ENCODE data around the gene ZNF81.
"Not testable (repeated sequence)": the region's sequence is repeated elsewhere in the genome, so short reads cannot be mapped to it uniquely, and the experiment has no call there.

Gene ZNF81

GRCh38 chrX:47836164-47837072 lies at the start of gene ZNF81:
Gene ZNF81, plus strand, starts transcription at chrX:47836902. Its CDS starts 9,366 bp downstream, at chrX:47846268.
- Mint-ChIP-seq H3K4me3 (peak within 1 kb of the TSS; percentile 99), H3K9me3 (no peaks in the 10 kb centered on the region), H3K27ac (peak within 1 kb of the TSS; percentile 98), H3K4me1 (ENCODE audit: low read depth) (peaks cover 31% of the 10 kb centered on the region), H3K27me3 (no peaks in the 10 kb centered on the region), H3K36me3 (ENCODE audit: low read depth) (peaks cover 5% of the 10 kb centered on the region)

GRCh38 chrX:47796433-47796906 lies 40.2 kb upstream of the ZNF81 start:
- no peak overlapping the region for H3K4me3 Mint-ChIP-seq
- H3K36me3 Mint-ChIP-seq (ENCODE audit: low read depth) = no peaks in the 10 kb centered on the region
- H3K27me3 Mint-ChIP-seq = peaks cover 4% of the 10 kb centered on the region
- no peak overlapping the region for H3K27ac Mint-ChIP-seq
- H3K4me1 Mint-ChIP-seq (ENCODE audit: low read depth) = no peaks in the 10 kb centered on the region
- H3K9me3 Mint-ChIP-seq = no peaks in the 10 kb centered on the region

- Mint-ChIP-seq H3K4me3 (no peak overlapping the region), H3K27me3 (peaks cover 2% of the 10 kb centered on the region), H3K27ac (no peak overlapping the region), H3K36me3 (ENCODE audit: low read depth) (no peaks in the 10 kb centered on the region), H3K4me1 (ENCODE audit: low read depth) (no peaks in the 10 kb centered on the region), H3K9me3 (no peaks in the 10 kb centered on the region)
Observed at GRCh38 chrX:47797084-47797483, 39.6 kb upstream of the ZNF81 start.

GRCh38 chrX:47798861-47799260 lies 37.8 kb upstream of the ZNF81 start:
- no peak overlapping the region for H3K27ac Mint-ChIP-seq
- H3K4me1 Mint-ChIP-seq (ENCODE audit: low read depth) = no peaks in the 10 kb centered on the region
- no peaks in the 10 kb centered on the region for H3K9me3 Mint-ChIP-seq
- H3K27me3 Mint-ChIP-seq = peaks cover 3% of the 10 kb centered on the region
- H3K36me3 Mint-ChIP-seq (ENCODE audit: low read depth) = no peaks in the 10 kb centered on the region
- no peak overlapping the region for H3K4me3 Mint-ChIP-seq

- Mint-ChIP-seq H3K27me3 (peaks cover 3% of the 10 kb centered on the region), H3K4me1 (ENCODE audit: low read depth) (no peaks in the 10 kb centered on the region), H3K36me3 (ENCODE audit: low read depth) (no peaks in the 10 kb centered on the region), H3K4me3 (no peak overlapping the region), H3K9me3 (no peaks in the 10 kb centered on the region), H3K27ac (no peak overlapping the region)
Observed at GRCh38 chrX:47802589-47802988, 34.1 kb upstream of the ZNF81 start.

- not testable (repeated sequence) for H3K27me3 Mint-ChIP-seq; H3K4me1 Mint-ChIP-seq (ENCODE audit: low read depth); H3K4me3 Mint-ChIP-seq; H3K9me3 Mint-ChIP-seq; H3K36me3 Mint-ChIP-seq (ENCODE audit: low read depth); H3K27ac Mint-ChIP-seq
Observed at GRCh38 chrX:47803103-47803502, 33.6 kb upstream of the ZNF81 start.

- H3K36me3 Mint-ChIP-seq (ENCODE audit: low read depth) = no peaks in the 10 kb centered on the region
- no peak overlapping the region for H3K4me3 Mint-ChIP-seq
- no peaks in the 10 kb centered on the region for H3K4me1 Mint-ChIP-seq (ENCODE audit: low read depth)
- no peaks in the 10 kb centered on the region for H3K9me3 Mint-ChIP-seq
- no peak overlapping the region for H3K27ac Mint-ChIP-seq
- H3K27me3 Mint-ChIP-seq = peaks cover 3% of the 10 kb centered on the region
Observed at GRCh38 chrX:47804315-47804714, 32.4 kb upstream of the ZNF81 start.

- H3K4me1 Mint-ChIP-seq (ENCODE audit: low read depth); H3K27ac Mint-ChIP-seq; H3K27me3 Mint-ChIP-seq; H3K9me3 Mint-ChIP-seq; H3K36me3 Mint-ChIP-seq (ENCODE audit: low read depth); H3K4me3 Mint-ChIP-seq: not testable (repeated sequence)
Observed at GRCh38 chrX:47805844-47806243, 30.9 kb upstream of the ZNF81 start.

GRCh38 chrX:47806415-47807271 lies 30.1 kb upstream of the ZNF81 start:
- H3K27me3 Mint-ChIP-seq; H3K4me1 Mint-ChIP-seq (ENCODE audit: low read depth); H3K36me3 Mint-ChIP-seq (ENCODE audit: low read depth); H3K27ac Mint-ChIP-seq; H3K4me3 Mint-ChIP-seq; H3K9me3 Mint-ChIP-seq: not testable (repeated sequence)

- not testable (repeated sequence) for H3K4me1 Mint-ChIP-seq (ENCODE audit: low read depth); H3K9me3 Mint-ChIP-seq; H3K4me3 Mint-ChIP-seq; H3K36me3 Mint-ChIP-seq (ENCODE audit: low read depth); H3K27ac Mint-ChIP-seq; H3K27me3 Mint-ChIP-seq
Observed at GRCh38 chrX:47807272-47807538, 29.5 kb upstream of the ZNF81 start.

- H3K9me3 Mint-ChIP-seq = no peaks in the 10 kb centered on the region
- no peak overlapping the region for H3K4me3 Mint-ChIP-seq
- H3K27ac Mint-ChIP-seq = no peak overlapping the region
- H3K36me3 Mint-ChIP-seq (ENCODE audit: low read depth) = no peaks in the 10 kb centered on the region
- H3K4me1 Mint-ChIP-seq (ENCODE audit: low read depth) = no peaks in the 10 kb centered on the region
- H3K27me3 Mint-ChIP-seq = peaks cover 3% of the 10 kb centered on the region
Observed at GRCh38 chrX:47807548-47807947, 29.2 kb upstream of the ZNF81 start.

- H3K4me3 Mint-ChIP-seq = no peak overlapping the region
- no peaks in the 10 kb centered on the region for H3K36me3 Mint-ChIP-seq (ENCODE audit: low read depth)
- H3K27me3 Mint-ChIP-seq = no peaks in the 10 kb centered on the region
- no peak overlapping the region for H3K27ac Mint-ChIP-seq
- no peaks in the 10 kb centered on the region for H3K9me3 Mint-ChIP-seq
- H3K4me1 Mint-ChIP-seq (ENCODE audit: low read depth) = no peaks in the 10 kb centered on the region
Observed at GRCh38 chrX:47808904-47809788, 27.6 kb upstream of the ZNF81 start.

GRCh38 chrX:47814851-47815250 lies 21.9 kb upstream of the ZNF81 start:
- H3K4me1 Mint-ChIP-seq (ENCODE audit: low read depth) = no peaks in the 10 kb centered on the region
- H3K36me3 Mint-ChIP-seq (ENCODE audit: low read depth) = no peaks in the 10 kb centered on the region
- no peak overlapping the region for H3K4me3 Mint-ChIP-seq
- no peaks in the 10 kb centered on the region for H3K9me3 Mint-ChIP-seq
- H3K27me3 Mint-ChIP-seq = no peaks in the 10 kb centered on the region
- H3K27ac Mint-ChIP-seq = no peak overlapping the region

GRCh38 chrX:47815901-47816845 lies 20.5 kb upstream of the ZNF81 start:
- Mint-ChIP-seq H3K27me3 (no peaks in the 10 kb centered on the region), H3K9me3 (no peaks in the 10 kb centered on the region), H3K4me1 (ENCODE audit: low read depth) (no peaks in the 10 kb centered on the region), H3K36me3 (ENCODE audit: low read depth) (no peaks in the 10 kb centered on the region), H3K27ac (no peak overlapping the region), H3K4me3 (no peak overlapping the region)
